NCI-H748 treated with DMSO at 0.1 percent for 48 hours (cell line): ENCODE data around the gene PRDM4.
A peak's percentile ranks its signal among the peaks of the same experiment; 100 is the strongest.
"Not testable (repeated sequence)": the region's sequence is repeated elsewhere in the genome, so short reads cannot be mapped to it uniquely, and the experiment has no call there.

Experiments
- DNase-seq: peaks from one replicate; lab custom pipeline; 2025; lab: John Stamatoyannopoulos, UW

Gene PRDM4

GRCh38 chr12:107767466-107767865 lies 6.5 kb upstream of the PRDM4 start:
- no peak for DNase-seq

- no peak for DNase-seq
These were observed 4.4 kb upstream of the PRDM4 start for GRCh38 chr12:107765316-107765715.

DNA sequence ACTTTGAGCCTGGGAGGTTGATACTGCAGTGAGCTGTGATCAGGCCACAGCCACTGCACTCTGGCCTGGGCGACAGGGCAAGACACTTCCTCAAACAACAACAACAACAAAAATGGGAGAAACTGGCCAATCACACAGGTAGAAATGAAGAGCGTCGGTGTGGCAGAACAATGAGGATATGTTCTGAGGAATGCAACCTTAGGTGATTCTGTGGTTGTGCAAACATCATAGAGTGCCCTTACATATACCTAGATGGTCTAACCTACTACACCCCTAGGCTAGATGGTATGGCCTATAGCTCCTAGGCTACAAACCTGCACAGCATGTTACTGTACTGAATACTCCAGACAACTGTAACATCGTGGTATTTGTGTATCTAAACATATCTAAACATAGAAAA lies 3.7 kb upstream of the PRDM4 start:
- DNase-seq = no peak

- no peak for DNase-seq
These were observed 1.9 kb upstream of the PRDM4 start for GRCh38 chr12:107762874-107763273.

- peak; percentile 29 for DNase-seq
These were observed 566 bp upstream of the PRDM4 start for GRCh38 chr12:107761502-107761904.

DNA sequence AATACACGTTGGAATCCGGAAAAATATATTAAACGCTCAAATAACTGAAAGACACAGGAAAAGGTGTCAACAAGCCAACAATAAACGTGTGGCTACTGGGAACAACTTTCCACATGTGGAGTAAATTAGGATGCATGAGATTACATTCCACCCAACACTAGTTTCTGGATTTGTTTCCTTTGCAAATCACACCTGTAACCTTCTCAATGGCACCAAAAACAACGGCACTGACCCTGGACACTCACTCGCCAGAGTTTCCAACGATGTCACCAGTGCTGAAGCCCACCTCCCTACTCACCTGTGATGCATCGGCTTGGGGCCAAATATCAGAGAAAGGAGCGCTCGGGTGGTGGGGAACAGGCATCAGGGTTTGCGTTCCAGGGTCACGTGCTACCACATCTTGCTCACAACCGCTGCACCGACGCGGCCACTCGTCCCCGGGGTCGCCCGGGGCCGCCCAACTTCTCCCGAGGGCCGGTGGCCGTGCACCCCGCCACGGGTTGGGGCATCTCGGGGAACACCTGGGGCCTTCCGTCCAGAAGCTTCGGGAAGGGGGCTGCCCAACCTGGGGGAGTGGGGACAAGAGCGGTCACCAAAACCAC lies 629 bp downstream of the PRDM4 start:
- peak; percentile 25 for DNase-seq

DNA sequence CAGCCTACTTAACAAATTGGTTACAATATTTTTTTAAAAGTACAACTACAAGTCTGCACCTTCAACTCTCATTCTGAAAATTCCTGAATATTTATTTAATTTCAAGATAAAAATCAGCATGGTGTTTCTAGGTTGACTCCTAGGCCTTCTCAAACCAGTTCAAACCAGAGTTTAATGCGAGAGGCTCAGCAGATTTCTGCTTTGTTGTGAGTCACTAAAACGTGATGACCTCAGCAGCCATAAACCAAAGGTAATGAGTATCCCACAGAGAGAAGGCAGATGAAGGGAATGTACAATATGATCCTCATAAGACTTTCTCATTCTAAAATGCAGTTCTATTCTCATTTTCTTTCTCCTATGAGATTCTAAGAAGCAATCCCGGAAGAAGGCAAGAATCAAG lies 1.5 kb downstream of the PRDM4 start:
- DNase-seq = peak; percentile 46

DNA sequence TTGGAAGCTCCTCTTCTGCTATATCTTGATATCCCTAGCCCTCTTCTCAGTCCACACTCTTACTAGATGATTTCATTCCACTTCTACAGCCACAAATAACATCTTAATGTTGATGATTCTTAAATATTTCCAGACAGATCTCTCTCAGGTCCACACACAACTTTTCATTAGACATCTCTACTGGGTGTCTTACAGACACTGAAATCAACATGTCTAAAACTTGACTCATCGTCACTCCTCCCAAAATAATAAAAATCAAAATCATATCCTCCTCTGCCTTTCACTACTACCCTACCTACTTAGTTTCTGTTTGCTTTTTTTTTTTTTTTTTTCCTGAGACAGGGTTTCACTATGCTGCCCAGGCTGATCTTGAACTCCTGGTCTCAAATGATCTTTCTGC lies 11.9 kb downstream of the PRDM4 start:
- no peak for DNase-seq

DNA sequence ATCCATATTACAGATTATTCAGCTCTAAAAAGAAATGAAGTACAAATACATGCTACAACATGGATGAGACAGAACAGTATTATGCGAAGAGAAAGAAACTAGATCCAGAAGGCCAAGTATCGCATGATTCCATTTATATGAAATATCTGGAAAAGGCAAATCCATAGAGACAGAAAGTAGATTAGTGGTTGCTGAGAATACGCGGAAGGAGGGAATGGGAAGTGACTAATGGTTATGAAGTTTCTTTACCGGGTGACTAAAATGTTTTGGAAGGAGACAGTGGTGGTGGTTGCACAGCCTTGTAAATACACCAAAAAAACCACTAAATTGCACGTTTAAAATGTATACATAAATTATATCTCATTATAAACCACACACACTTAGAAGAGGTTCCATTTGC lies 12.5 kb downstream of the PRDM4 start:
- DNase-seq = no peak

DNA sequence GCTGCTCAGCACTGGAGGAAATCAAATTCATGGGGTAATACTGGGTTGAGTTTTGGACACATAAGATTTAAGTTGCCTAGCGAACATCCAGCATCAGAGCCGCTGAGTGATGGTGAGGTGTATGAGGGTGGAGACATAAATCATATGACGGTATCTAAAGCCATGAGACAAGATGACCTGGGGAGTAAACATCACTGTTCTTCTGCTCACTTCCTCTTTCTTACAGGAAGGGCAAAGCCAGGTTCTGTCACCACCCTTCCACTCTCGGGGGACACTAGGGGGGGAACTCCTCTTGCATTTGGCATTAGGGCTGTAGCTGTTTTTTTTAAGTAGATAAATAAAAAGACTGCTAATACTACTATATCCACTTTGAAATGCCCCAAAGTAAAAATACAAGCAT lies 24.0 kb downstream of the PRDM4 start:
- no peak for DNase-seq

GRCh38 chr12:107735763-107736162 lies 25.2 kb downstream of the PRDM4 start:
- no peak for DNase-seq

GRCh38 chr12:107734139-107734538 lies 26.8 kb downstream of the PRDM4 start:
- no peak for DNase-seq

- DNase-seq = no peak
These were observed 28.6 kb downstream of the PRDM4 start for GRCh38 chr12:107732365-107732764.

DNA sequence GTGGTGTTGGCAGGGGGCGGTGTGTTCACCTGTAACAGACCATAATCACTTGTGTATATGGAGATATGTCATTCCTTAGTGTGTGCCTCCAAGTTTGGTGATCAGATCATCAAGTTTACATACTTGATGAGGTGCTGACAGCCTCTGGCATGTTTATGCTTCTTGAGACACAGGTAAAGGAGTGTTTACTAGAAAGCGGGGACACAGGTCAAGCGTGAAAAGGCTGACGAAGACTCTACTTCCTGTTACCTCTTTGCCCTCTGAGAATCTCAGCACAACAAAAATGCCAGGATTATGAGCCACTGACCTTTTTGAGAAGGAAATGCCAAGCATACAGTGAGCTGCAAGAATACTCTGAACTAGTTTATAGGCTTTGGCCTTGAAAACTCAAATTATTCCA lies 29.6 kb downstream of the PRDM4 start:
- DNase-seq = no peak

DNA sequence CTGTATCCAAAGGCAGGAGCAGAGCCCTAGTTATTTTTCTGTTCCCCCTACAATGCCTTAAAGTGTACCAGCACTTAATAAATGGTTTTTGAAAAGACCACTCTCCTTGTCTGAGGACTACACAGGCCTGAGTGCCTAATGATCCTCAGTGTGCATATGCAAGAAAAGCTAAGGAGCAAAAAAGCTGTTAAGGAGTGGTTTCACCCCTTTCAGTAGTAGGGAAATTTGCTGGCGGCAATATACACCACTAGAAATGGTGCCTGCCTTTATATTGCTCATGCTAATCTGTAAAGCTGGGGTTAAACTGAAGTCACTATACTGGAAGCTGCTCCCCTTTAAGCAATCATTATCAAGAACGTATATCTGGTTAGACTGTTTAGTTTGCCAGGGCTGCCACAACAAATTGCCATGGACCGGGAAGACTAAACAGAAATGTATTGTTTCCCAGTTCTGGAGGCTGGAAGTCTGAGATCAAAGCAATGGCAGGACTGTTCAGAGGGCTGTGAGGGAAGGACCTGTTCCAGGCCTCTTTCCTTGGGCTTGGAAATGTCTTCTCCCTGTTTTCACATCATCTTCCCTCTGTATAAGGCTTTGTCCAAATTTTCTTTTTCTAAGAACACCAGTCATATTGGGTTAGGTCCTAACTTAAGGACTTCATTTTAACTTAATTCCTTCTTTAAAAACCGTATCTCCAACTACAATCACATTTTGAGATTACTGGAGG lies 30.2 kb downstream of the PRDM4 start:
- DNase-seq = no peak

GRCh38 chr12:107727742-107728141 lies 33.2 kb downstream of the PRDM4 start:
- not testable (repeated sequence) for DNase-seq

GRCh38 chr12:107727327-107727726 lies 33.6 kb downstream of the PRDM4 start:
- DNase-seq = not testable (repeated sequence)

DNA sequence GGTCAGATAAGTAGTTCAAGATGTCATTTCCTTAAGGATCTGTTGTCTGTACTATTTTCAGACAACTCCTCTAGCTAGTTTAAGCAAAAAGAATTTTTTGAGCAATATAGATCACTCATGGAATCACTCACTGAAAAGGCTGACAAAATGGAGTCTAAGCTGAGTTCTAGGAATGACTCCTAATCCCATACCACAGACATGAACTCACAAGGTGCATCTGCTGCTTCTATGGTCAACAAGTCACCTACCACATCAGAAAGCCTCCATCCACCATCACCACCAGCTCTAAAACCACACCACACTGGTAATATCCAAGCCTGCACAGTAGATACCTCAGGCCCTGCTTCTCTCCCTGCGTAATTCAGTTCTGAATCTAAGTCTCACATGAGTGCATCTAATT lies 42.3 kb downstream of the PRDM4 start:
- no peak for DNase-seq

- DNase-seq = no peak
These were observed 45.2 kb downstream of the PRDM4 start for GRCh38 chr12:107715780-107716179.

- DNase-seq = not testable (repeated sequence)
These were observed 55.4 kb downstream of the PRDM4 start for GRCh38 chr12:107705522-107705921.

- DNase-seq = no peak
These were observed 56.9 kb downstream of the PRDM4 start for GRCh38 chr12:107704041-107704440.

DNA sequence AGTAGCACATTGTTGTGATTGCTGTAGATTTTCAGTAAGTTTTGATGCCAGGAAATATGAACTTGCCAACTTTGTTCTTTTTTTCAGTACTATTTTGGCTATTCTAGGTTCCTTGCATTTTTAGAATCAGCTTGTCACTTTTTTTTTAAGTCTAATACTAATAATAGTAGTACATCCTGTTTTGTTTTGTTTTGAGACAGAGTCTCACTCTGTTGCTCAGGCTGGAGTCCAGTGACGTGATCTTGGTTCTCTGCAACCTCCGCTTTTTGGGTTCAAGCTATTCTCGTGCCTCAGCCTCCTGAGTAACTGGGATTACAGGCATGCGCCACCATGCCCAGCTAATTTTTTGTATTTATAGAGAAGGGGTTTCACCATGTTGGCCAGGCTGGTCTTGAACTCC lies 58.8 kb downstream of the PRDM4 start:
- no peak for DNase-seq

DNA sequence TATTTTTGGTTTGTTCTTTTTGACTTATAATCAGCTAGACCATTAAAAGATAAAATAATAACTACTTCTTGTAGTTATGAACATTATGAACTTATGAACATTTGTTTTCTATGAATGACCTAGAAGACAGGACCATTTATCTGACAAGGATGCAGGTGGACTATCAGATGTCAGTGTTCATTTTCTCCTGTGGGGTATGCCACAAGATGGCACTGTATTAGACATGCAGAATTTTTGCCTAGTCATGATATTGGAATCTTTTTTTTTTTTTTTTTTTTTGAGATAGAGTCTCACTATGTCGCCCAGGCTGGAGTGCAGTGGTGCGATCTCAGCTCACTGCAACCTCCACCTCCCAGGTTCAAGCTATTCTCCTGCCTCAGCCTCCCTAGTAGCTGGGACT lies 65.2 kb downstream of the PRDM4 start:
- DNase-seq = not testable (repeated sequence)
